Spleen (tissue), 11 donors: Measurements from ENCODE around the gene BTBD17. TPM values are rescaled to one million over a fixed set of nuclear protein-coding genes. Genes with fewer than 3 reads are reported as not detected.

Source experiments
- DNase-seq: peaks from one replicate; pipeline ENCODE4 v3.0.0-alpha.2; 2020
- H3K27ac ChIP-seq, 8 donors: fragments of 200-600 bp; sonication (generic) in 7 of 8; 1 replicate in 4 of 8; 2 replicates in 4 of 8; pipeline versions ENCODE4 v1.5.0 to v1.8.0; 2016 to 2021; ENCODE audit warnings: inconsistent platforms in 4 of 8, mild to moderate bottlenecking in 4 of 8, moderate library complexity in 1 of 8
- H3K27me3 ChIP-seq, 7 donors: fragments of 200-600 bp; sonication (generic) in 6 of 7; replicated peaks in 1 of 7; 1 replicate in 4 of 7; 2 replicates in 3 of 7; pipeline versions ENCODE4 v1.5.0 to v1.8.0; 2016 to 2021; ENCODE audit warnings: inconsistent platforms in 3 of 7, mild to moderate bottlenecking in 1 of 7
- H3K36me3 ChIP-seq, 6 donors: fragments of 200-600 bp; sonication (generic) in 5 of 6; 1 replicate in 4 of 6; 2 replicates in 2 of 6; pipeline versions ENCODE4 v1.5.0 to v1.8.0; 2016 to 2021; ENCODE audit warnings: inconsistent platforms in 2 of 6
- H3K4me1 ChIP-seq, 6 donors: fragments of 200-600 bp; sonication (generic) in 5 of 6; 1 replicate in 3 of 6; 2 replicates in 3 of 6; pipeline versions ENCODE4 v1.5.0 to v1.8.0; 2016 to 2021; ENCODE audit warnings: inconsistent platforms in 3 of 6
- H3K4me3 ChIP-seq, 8 donors: fragments of 200-600 bp; sonication (generic) in 7 of 8; 1 replicate in 4 of 8; 2 replicates in 4 of 8; pipeline versions ENCODE4 v1.5.0 to v1.8.0; 2016 to 2021; ENCODE audit warnings: inconsistent platforms in 4 of 8, mild to moderate bottlenecking in 4 of 8, moderate library complexity in 2 of 8
- H3K9me3 ChIP-seq, 8 donors: fragments of 200-600 bp; sonication (generic) in 7 of 8; 1 replicate in 4 of 8; 2 replicates in 4 of 8; pipeline versions ENCODE4 v1.5.0 to v1.8.0; 2016 to 2021; ENCODE audit warnings: inconsistent platforms in 4 of 8
- POLR2A ChIP-seq, 3 donors: fragments of 450-650 bp; IDR thresholded peaks; one replicate each; pipeline ENCODE4 v1.5.1; 2017; ENCODE audit warnings: antibody characterized with exemption in 3 of 3, mild to moderate bottlenecking in 1 of 3
- POLR2AphosphoS5 ChIP-seq, 3 donors: sonication (generic); formaldehyde crosslinking; IDR thresholded peaks; one replicate each; pipeline ENCODE4 v1.5.1; 2017; ENCODE audit warnings: antibody characterized with exemption in 3 of 3
- WGBS, 5 donors: extraction: QIAGEN DNeasy Blood & Tissue Kit in 3 of 5; methylation state at CpG; one replicate each; pipeline versions ENCODE4 v1.1.5 to v1.1.7; 2013 to 2018; 5-methylcytosine and 5-hydroxymethylcytosine counted together
- intact Hi-C: fragments of 100-400 bp; cut with DNase I; formaldehyde crosslinking; loops from one replicate; pipeline ENCODE4 v1.15.0; 2023; ENCODE audit warnings: low total_unique reads
- polyA plus RNA-seq, 3 donors: library from polyadenylated mRNA; stranded (reverse); fragments of 200-250 nt; gene quantifications; one replicate each; pipeline ENCODE4 v1.2.1, GENCODE V29; 2013
- total RNA-seq, 7 donors: library from RNA; depleted of rRNA in 3 of 7; stranded (reverse); fragments of >200 nt in 3 of 7; fragmentation: NEBNext Ultra II Directional in 4 of 7; extraction: Animal tissue kit (Norgen Biotek cat#: 25700) in 4 of 7; gene quantifications; one replicate each; pipeline versions ENCODE4 v1.1.0 to v1.2.1, GENCODE V29; 2016 to 2021
- TF ChIP-seq, protein P1 (sequence below), 11 experiments: fragments of 200-600 bp in 7 of 11; fragments of 450-650 bp in 4 of 11; sonication (generic) in 4 of 11; IDR thresholded peaks in 8 of 11; conservative IDR thresholded peaks in 3 of 11; 1 replicate in 7 of 11; 2 replicates in 4 of 11; pipeline versions ENCODE4 v1.4.0 to v1.8.0; 2016 to 2021; ENCODE audit warnings: antibody characterized with exemption in 11 of 11, inconsistent platforms in 4 of 11, mild to moderate bottlenecking in 1 of 11
- donor health status: healthy with polysubstance abuse.
- donor health status: DM: no; HTN: no; CAD: no; lungs with moderate emphysema.
- donor health status: DM: no; HTN: no; CAD: no.
- donor health status: Bipolar disorder and iron deficiency.
- donor health status: healthy.
- donor health status: DM: no; HTN: no; CAD: no.
- donor health status: DM: yes; HTN: yes; CAD: no.

BTBD17 gene
- total and polyA plus RNA-seq, 10 donors = 0.06 to 0.51 TPM; not detected in 8

DNA sequence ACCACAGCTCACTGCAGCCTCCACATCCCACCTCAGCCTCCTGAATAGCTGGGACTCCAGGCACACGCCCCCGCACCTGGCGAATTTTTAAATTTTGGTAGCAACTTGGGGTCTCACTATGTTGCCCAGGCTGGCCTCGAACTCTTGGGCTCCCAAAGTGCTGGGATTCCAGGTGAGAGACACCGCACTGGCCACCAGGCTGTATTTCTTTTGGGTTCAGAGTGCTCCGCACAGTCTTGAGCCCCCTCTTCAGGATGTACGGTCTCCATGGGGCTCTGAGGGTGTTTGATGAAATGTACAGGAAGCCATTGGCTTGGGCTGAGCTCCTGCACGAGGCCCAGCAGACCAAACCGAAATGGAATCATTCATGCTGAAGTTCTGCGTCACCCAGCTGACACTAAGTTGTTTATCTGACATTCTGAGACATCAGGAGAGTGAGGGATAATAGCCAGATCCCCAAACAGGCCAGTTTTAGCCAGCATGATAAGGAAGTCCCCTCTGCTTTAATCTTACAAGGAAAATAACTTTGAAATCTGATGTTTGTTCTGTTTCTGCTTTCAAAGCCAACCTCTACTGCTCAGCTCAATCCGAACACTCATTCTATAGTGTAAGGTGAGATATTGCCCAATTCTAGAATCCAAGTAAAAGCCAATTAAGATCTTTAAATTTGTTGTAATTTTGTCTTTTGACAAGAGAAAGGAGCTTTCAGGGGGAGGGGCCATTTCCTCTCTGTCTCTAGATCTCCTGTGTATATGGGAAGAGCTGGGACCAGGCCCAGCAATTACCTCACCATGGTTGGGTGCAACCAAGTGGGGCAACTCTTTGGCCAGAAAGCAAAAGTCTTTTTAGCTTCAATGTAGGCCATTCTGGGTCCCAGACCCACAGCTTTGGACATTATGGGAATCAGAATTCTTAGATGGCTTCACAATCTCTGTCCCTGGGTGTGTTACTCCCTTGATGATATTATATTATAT, 29.3 kb upstream of the BTBD17 start:
- WGBS, 5 donors = 76 to 88% (median 83%) methylated on average over 11 of the region's 11 CpGs
- TF ChIP-seq POLR2AphosphoS5 (IDR thresholded peaks at IDR 0.05) (no peak), POLR2A (IDR thresholded peaks at IDR 0.05) (no peak)
- TF ChIP-seq, protein P1, sequence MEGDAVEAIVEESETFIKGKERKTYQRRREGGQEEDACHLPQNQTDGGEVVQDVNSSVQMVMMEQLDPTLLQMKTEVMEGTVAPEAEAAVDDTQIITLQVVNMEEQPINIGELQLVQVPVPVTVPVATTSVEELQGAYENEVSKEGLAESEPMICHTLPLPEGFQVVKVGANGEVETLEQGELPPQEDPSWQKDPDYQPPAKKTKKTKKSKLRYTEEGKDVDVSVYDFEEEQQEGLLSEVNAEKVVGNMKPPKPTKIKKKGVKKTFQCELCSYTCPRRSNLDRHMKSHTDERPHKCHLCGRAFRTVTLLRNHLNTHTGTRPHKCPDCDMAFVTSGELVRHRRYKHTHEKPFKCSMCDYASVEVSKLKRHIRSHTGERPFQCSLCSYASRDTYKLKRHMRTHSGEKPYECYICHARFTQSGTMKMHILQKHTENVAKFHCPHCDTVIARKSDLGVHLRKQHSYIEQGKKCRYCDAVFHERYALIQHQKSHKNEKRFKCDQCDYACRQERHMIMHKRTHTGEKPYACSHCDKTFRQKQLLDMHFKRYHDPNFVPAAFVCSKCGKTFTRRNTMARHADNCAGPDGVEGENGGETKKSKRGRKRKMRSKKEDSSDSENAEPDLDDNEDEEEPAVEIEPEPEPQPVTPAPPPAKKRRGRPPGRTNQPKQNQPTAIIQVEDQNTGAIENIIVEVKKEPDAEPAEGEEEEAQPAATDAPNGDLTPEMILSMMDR (IDR thresholded peaks at IDR 0.05 in 8 of 11, conservative IDR thresholded peaks at IDR 0.05 in 3 of 11) = no peak
- H3K4me1 ChIP-seq = peaks cover 0 to 6% (median 0%) of the 10 kb centered on the region in 6 donors
- no peaks in the 10 kb centered on the region for H3K36me3 ChIP-seq
- peaks cover 0 to 3% (median 0%) of the 10 kb centered on the region in 8 donors for H3K9me3 ChIP-seq
- H3K27me3 ChIP-seq = no peaks in the 10 kb centered on the region
- no peak for DNase-seq
- intact Hi-C loops = no loop called here
- no peak overlapping the region for H3K27ac ChIP-seq
- no peak overlapping the region for H3K4me3 ChIP-seq

DNA sequence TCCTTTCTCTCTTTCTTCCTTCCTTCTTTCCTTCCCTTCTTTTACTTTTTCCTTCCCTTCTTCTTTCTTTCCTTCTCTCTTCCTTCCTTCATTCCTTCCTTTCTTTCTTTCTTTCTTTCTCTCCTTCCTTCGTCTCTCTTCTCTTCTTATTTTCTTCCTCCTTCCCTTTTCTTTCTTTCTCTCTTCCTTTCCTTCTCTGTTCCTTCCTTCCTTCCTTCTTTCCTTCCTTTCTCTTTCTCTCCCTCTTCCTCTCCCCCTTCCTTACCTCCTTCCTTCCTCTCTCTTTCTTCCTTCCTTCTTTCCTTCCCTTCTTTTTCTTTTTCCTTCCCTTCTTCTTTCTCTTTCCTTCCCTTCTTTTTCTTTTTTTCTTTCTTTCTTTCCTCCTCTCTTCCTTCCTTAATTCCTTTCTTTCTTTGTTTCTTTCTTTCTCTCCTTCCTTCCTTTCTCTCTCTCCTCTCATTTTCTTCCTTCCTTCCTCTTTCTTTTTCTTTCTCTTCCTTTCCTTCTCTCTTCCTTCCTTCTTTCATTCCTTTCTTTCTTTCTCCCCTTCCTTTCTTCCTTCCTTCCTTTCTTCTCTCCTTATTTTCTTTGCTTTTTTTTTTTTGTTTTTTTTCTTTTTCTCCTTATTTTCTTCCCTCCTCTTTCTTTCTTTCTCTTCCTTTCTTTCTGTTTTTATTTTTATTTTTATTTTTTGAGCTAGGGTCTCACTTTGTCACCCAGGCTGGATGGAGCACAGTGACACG, 28.4 kb upstream of the BTBD17 start:
- H3K36me3 ChIP-seq = no peaks in the 10 kb centered on the region
- TF ChIP-seq, protein P1 (IDR thresholded peaks at IDR 0.05 in 8 of 11, conservative IDR thresholded peaks at IDR 0.05 in 3 of 11) = no peak
- TF ChIP-seq POLR2A (IDR thresholded peaks at IDR 0.05) = no peak
- no peak for TF ChIP-seq POLR2AphosphoS5 (IDR thresholded peaks at IDR 0.05)
- H3K4me1 ChIP-seq = peaks cover 0 to 6% (median 0%) of the 10 kb centered on the region in 6 donors
- 68 to 80% (median 76%) methylated on average over 2 of the region's 2 CpGs for WGBS, 5 donors
- no peak for DNase-seq
- intact Hi-C loops = no loop called here
- no peak overlapping the region for H3K4me3 ChIP-seq
- no peak overlapping the region for H3K27ac ChIP-seq
- H3K9me3 ChIP-seq = peaks cover 0 to 3% (median 0%) of the 10 kb centered on the region in 8 donors
- H3K27me3 ChIP-seq = no peaks in the 10 kb centered on the region

- Histone ChIP-seq H3K4me3 (no peak overlapping the region), H3K9me3 (peaks cover 0 to 3% (median 0%) of the 10 kb centered on the region in 8 donors), H3K4me1 (peaks cover 0 to 6% (median 0%) of the 10 kb centered on the region in 6 donors), H3K36me3 (no peaks in the 10 kb centered on the region), H3K27ac (no peak overlapping the region), H3K27me3 (no peaks in the 10 kb centered on the region)
- WGBS, 5 donors = 67 to 87% (median 72%) methylated on average over 11 to 12 of the region's 12 CpGs
- TF ChIP-seq, protein P1 (IDR thresholded peaks at IDR 0.05 in 8 of 11, conservative IDR thresholded peaks at IDR 0.05 in 3 of 11) = no peak
- no peak for TF ChIP-seq POLR2AphosphoS5 (IDR thresholded peaks at IDR 0.05)
- TF ChIP-seq POLR2A (IDR thresholded peaks at IDR 0.05) = no peak
- no peak for DNase-seq
- intact Hi-C loops = no loop called here
These were observed 27.6 kb upstream of the BTBD17 start for GRCh38 chr17:74389084-74389753.
